SK-N-SH (cell line): ENCODE measurements around the gene LRATD1. TPM values are rescaled to one million over a fixed set of nuclear protein-coding genes. Genes with fewer than 3 reads are reported as not detected.

ENCODE experiments used
- CTCF ChIA-PET: fragments of 300-600, 350-600 bp; formaldehyde crosslinking; extraction: SDS; loops from one replicate; lab custom pipeline; 2021; lab: Yijun Ruan, JAX
- POLR2A ChIA-PET: fragments of 350-600 bp; sonication (Branson Sonifier 250); formaldehyde crosslinking; extraction: SDS; loops from one replicate; lab custom pipeline; 2020; ENCODE audit warnings: antibody characterized with exemption, inconsistent platforms; lab: Yijun Ruan, JAX
- DNase-seq: peaks from one replicate; pipeline ENCODE4 v3.0.0; 2012
- H2AFZ ChIP-seq: fragments of 200-600 bp; sonication (generic); 2 replicates; pipeline ENCODE4 v1.8.1; 2016; ENCODE audit warnings: antibody characterized with exemption, mild to moderate bottlenecking, low read depth
- H3F3A ChIP-seq: fragments of 200-600 bp; sonication (generic); replicated peaks from 2 replicates; pipeline ENCODE3; 2016; ENCODE audit warnings: antibody characterized with exemption, mild to moderate bottlenecking; ENCODE audit not compliant: insufficient read depth
- H3K27ac ChIP-seq, 2 experiments: fragments of 200-500 bp in 1 of 2; fragments of 200-600 bp in 1 of 2; sonication (Bioruptor generic) in 1 of 2; sonication (generic), shearing (Covaris generic) in 1 of 2; 2 replicates each; pipeline versions ENCODE4 v1.5.1 to v1.6.1; 2014 to 2016; ENCODE audit warnings: low read depth in 2 of 2, inconsistent platforms in 1 of 2, low read length in 1 of 2, mild to moderate bottlenecking in 1 of 2, mixed read lengths in 1 of 2
- H3K27me3 ChIP-seq: fragments of 200-600 bp; sonication (generic), shearing (Covaris generic); 2 replicates; pipeline ENCODE4 v1.6.1; 2016; ENCODE audit warnings: mixed run types; ENCODE audit not compliant: insufficient read depth
- H3K36me3 ChIP-seq, 2 experiments: fragments of 200-500 bp in 1 of 2; fragments of 200-600 bp in 1 of 2; sonication (Bioruptor generic) in 1 of 2; sonication (generic) in 1 of 2; replicated peaks in 1 of 2; 2 replicates each; pipeline versions ENCODE3 to v1.5.1; 2014 to 2016; ENCODE audit warnings: low read length in 1 of 2, mild to moderate bottlenecking in 1 of 2; ENCODE audit not compliant: insufficient read depth in 2 of 2, control insufficient read depth in 1 of 2
- H3K4me1 ChIP-seq, 2 experiments: fragments of 200-500 bp in 1 of 2; fragments of 200-600 bp in 1 of 2; sonication (Bioruptor generic) in 1 of 2; sonication (generic), shearing (Covaris generic) in 1 of 2; 2 replicates each; pipeline versions ENCODE4 v1.5.1 to v1.6.1; 2014 to 2016; ENCODE audit warnings: low read depth in 1 of 2, low read length in 1 of 2, mixed run types in 1 of 2; ENCODE audit not compliant: insufficient read depth in 2 of 2, control insufficient read depth in 1 of 2
- H3K4me2 ChIP-seq: fragments of 200-600 bp; sonication (generic), shearing (Covaris generic); 2 replicates; pipeline ENCODE4 v1.6.1; 2017; ENCODE audit warnings: mixed run types
- H3K4me3 ChIP-seq, 2 experiments: fragments of 200-500 bp in 1 of 2; fragments of 200-600 bp in 1 of 2; sonication (Bioruptor generic) in 1 of 2; sonication (generic), shearing (Covaris generic) in 1 of 2; 2 replicates each; pipeline versions ENCODE4 v1.5.1 to v1.8.1; 2014 to 2016; ENCODE audit warnings: low read depth in 2 of 2, inconsistent platforms in 1 of 2, low read length in 1 of 2, mild to moderate bottlenecking in 1 of 2, mixed read lengths in 1 of 2, moderate library complexity in 1 of 2
- H3K79me2 ChIP-seq: fragments of 200-600 bp; sonication (generic); 2 replicates; pipeline ENCODE4 v1.8.1; 2017; ENCODE audit warnings: mild to moderate bottlenecking; ENCODE audit not compliant: insufficient read depth
- H3K9ac ChIP-seq: fragments of 200-600 bp; sonication (generic); 2 replicates; pipeline ENCODE4 v1.6.1; 2017; ENCODE audit warnings: mixed run types
- H3K9me2 ChIP-seq: fragments of 200-600 bp; sonication (generic); 2 replicates; pipeline ENCODE4 v1.6.1; 2017; ENCODE audit warnings: mixed run types
- H3K9me3 ChIP-seq: fragments of 200-600 bp; sonication (generic); 2 replicates; pipeline ENCODE4 v1.6.1; 2017; ENCODE audit warnings: mixed run types, mild to moderate bottlenecking, moderate library complexity
- H4K20me1 ChIP-seq: fragments of 200-600 bp; sonication (generic); 2 replicates; pipeline ENCODE4 v1.6.1; 2017; ENCODE audit warnings: mild to moderate bottlenecking, mixed run types; ENCODE audit not compliant: insufficient read depth
- CHD2 ChIP-seq: fragments of 150-350 bp; IDR thresholded peaks from 2 replicates; pipeline ENCODE4 v1.6.1; 2018; ENCODE audit warnings: low read length; ENCODE audit not compliant: partially characterized antibody
- ELF1 ChIP-seq: IDR thresholded peaks from 2 replicates; pipeline ENCODE4 v1.4.0; 2012
- EZH2phosphoT487 ChIP-seq: fragments of 200-600 bp; sonication (generic); IDR thresholded peaks from 2 replicates; pipeline ENCODE4 v1.6.1; 2017; ENCODE audit warnings: low read depth, mixed run types, mild to moderate bottlenecking, antibody characterized with exemption, moderate library complexity, borderline replicate concordance
- FOXJ3 ChIP-seq: sonication (generic); formaldehyde crosslinking; IDR thresholded peaks from 2 replicates; pipeline ENCODE4 v1.5.1; 2020; ENCODE audit warnings: mild to moderate bottlenecking, missing genetic modification reagents
- GABPA ChIP-seq: IDR thresholded peaks from 2 replicates; pipeline ENCODE4 v1.4.0; 2012; ENCODE audit warnings: low read depth, mild to moderate bottlenecking
- JUND ChIP-seq: IDR thresholded peaks from 2 replicates; pipeline ENCODE4 v1.4.0; 2012
- MEF2A ChIP-seq: IDR thresholded peaks from 2 replicates; pipeline ENCODE4 v1.4.0; 2012; ENCODE audit warnings: low read depth, borderline replicate concordance
- MXI1 ChIP-seq: IDR thresholded peaks from 2 replicates; pipeline ENCODE4 v1.6.1; 2012; ENCODE audit warnings: mild to moderate bottlenecking, low read depth, low read length, improper control_type of control experiment
- NFIC ChIP-seq: IDR thresholded peaks from 2 replicates; pipeline ENCODE4 v1.4.0; 2012; ENCODE audit warnings: borderline replicate concordance
- POLR2AphosphoS5 ChIP-seq: IDR thresholded peaks from 2 replicates; pipeline ENCODE4 v1.6.1; 2012; ENCODE audit warnings: low read depth, low read length
- SIN3A ChIP-seq: IDR thresholded peaks from 2 replicates; pipeline ENCODE4 v1.6.1; 2012; ENCODE audit warnings: low read depth, mild to moderate bottlenecking, low read length, moderate library complexity, borderline replicate concordance
- SMC3 ChIP-seq: IDR thresholded peaks from 2 replicates; pipeline ENCODE4 v1.6.1; 2012; ENCODE audit warnings: low read depth, low read length, improper control_type of control experiment
- TAF1 ChIP-seq: IDR thresholded peaks from 2 replicates; pipeline ENCODE4 v1.6.1; 2012; ENCODE audit warnings: low read depth, mild to moderate bottlenecking, low read length, moderate library complexity, borderline replicate concordance
- TCF12 ChIP-seq: IDR thresholded peaks from 2 replicates; pipeline ENCODE4 v1.4.0; 2012
- TEAD4 ChIP-seq: IDR thresholded peaks from 2 replicates; pipeline ENCODE4 v1.4.0; 2012; ENCODE audit warnings: mild to moderate bottlenecking, borderline replicate concordance; ENCODE audit not compliant: insufficient read depth
- YY1 ChIP-seq: IDR thresholded peaks from 2 replicates; pipeline ENCODE4 v1.4.0; 2012; ENCODE audit warnings: low read depth, mild to moderate bottlenecking
- WGBS: methylation state at CpG from one replicate; pipeline ENCODE4 v1.1.6; 2017; ENCODE audit warnings: low lambda C conversion rate; 5-methylcytosine and 5-hydroxymethylcytosine counted together
- polyA plus RNA-seq, 3 experiments: library from polyadenylated mRNA; depleted of rRNA; stranded (reverse); fragments of >200 nt; gene quantifications; 2 replicates each; pipeline ENCODE4 v1.2.3, GENCODE V29; 2012
- TF ChIP-seq, protein P1 (sequence below): IDR thresholded peaks from 2 replicates; pipeline ENCODE4 v1.6.1; 2012; ENCODE audit warnings: mild to moderate bottlenecking, low read depth, low read length, moderate library complexity
- TF ChIP-seq, protein P2 (sequence below): IDR thresholded peaks from 2 replicates; pipeline ENCODE4 v1.4.0; 2012; ENCODE audit warnings: low read depth, borderline replicate concordance
- TF ChIP-seq, protein P3 (sequence below): fragments of 150-350 bp; IDR thresholded peaks from 2 replicates; pipeline ENCODE4 v1.6.1; 2016; ENCODE audit warnings: mild to moderate bottlenecking, low read depth, low read length
- TF ChIP-seq, protein P4 (sequence below): IDR thresholded peaks from 2 replicates; pipeline ENCODE4 v1.4.0; 2012; ENCODE audit warnings: low read depth, borderline replicate concordance

The LRATD1 gene
- polyA plus RNA-seq, 1 of the 3 experiments (the other 2 are of a cell fraction), result 0.84 TPM

DNA sequence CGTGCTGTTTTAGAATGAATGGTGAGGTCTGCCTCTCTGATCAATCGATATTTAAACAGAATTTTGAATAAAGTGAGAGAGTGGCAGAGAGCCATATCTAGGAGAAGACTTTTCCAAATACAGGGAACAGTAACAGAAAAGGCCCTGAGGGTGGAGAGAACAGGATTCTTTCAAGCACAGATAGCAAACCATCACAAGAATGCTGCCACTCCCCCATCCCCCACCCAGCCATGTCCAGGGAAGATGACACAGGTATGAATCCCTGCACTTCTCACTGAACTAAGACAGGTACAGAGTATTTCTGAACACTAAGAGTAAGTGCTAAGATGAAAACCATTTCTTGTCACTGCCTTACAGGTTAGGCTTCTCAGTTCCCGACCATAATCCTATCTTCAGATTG lies 23.6 kb downstream of the LRATD1 start:
- no peaks in the 10 kb centered on the region for H4K20me1 ChIP-seq
- peaks cover 0 to 3% of the 10 kb centered on the region in 2 experiments; a peak in 2 of 4 replicates for H3K4me1 ChIP-seq
- H3K9ac ChIP-seq, result no peak overlapping the region
- H3K79me2 ChIP-seq, result no peaks in the 10 kb centered on the region
- CTCF ChIA-PET, result interaction anchor here (1.3 kb wide), 1 partner anchor 22 kb away, joined by 3 read pairs; no protein-coding TSS in a partner anchor
- no peak overlapping the region for H2AFZ ChIP-seq
- H3K27me3 ChIP-seq, result no peaks in the 10 kb centered on the region
- DNase-seq, result no peak
- no peaks in the 10 kb centered on the region for H3K9me2 ChIP-seq
- H3K4me2 ChIP-seq, result no peak overlapping the region
- 25% methylated on average over 3 of the region's 3 CpGs for WGBS
- POLR2A ChIA-PET, result no interaction called here
- H3K36me3 ChIP-seq, result no peaks in the 10 kb centered on the region
- H3K9me3 ChIP-seq, result no peaks in the 10 kb centered on the region
- TF ChIP-seq GABPA (no peak), NFIC (no peak), MXI1 (no peak), MEF2A (no peak), EZH2phosphoT487 (no peak), ELF1 (no peak), POLR2AphosphoS5 (no peak), SIN3A (no peak), CHD2 (no peak), YY1 (no peak), FOXJ3 (CRISPR knock-in tag) (no peak), TCF12 (no peak), TEAD4 (no peak), TAF1 (no peak), JUND (no peak), SMC3 (no peak)
- TF ChIP-seq, protein P1, sequence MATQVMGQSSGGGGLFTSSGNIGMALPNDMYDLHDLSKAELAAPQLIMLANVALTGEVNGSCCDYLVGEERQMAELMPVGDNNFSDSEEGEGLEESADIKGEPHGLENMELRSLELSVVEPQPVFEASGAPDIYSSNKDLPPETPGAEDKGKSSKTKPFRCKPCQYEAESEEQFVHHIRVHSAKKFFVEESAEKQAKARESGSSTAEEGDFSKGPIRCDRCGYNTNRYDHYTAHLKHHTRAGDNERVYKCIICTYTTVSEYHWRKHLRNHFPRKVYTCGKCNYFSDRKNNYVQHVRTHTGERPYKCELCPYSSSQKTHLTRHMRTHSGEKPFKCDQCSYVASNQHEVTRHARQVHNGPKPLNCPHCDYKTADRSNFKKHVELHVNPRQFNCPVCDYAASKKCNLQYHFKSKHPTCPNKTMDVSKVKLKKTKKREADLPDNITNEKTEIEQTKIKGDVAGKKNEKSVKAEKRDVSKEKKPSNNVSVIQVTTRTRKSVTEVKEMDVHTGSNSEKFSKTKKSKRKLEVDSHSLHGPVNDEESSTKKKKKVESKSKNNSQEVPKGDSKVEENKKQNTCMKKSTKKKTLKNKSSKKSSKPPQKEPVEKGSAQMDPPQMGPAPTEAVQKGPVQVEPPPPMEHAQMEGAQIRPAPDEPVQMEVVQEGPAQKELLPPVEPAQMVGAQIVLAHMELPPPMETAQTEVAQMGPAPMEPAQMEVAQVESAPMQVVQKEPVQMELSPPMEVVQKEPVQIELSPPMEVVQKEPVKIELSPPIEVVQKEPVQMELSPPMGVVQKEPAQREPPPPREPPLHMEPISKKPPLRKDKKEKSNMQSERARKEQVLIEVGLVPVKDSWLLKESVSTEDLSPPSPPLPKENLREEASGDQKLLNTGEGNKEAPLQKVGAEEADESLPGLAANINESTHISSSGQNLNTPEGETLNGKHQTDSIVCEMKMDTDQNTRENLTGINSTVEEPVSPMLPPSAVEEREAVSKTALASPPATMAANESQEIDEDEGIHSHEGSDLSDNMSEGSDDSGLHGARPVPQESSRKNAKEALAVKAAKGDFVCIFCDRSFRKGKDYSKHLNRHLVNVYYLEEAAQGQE, result no peak
- TF ChIP-seq, protein P2, sequence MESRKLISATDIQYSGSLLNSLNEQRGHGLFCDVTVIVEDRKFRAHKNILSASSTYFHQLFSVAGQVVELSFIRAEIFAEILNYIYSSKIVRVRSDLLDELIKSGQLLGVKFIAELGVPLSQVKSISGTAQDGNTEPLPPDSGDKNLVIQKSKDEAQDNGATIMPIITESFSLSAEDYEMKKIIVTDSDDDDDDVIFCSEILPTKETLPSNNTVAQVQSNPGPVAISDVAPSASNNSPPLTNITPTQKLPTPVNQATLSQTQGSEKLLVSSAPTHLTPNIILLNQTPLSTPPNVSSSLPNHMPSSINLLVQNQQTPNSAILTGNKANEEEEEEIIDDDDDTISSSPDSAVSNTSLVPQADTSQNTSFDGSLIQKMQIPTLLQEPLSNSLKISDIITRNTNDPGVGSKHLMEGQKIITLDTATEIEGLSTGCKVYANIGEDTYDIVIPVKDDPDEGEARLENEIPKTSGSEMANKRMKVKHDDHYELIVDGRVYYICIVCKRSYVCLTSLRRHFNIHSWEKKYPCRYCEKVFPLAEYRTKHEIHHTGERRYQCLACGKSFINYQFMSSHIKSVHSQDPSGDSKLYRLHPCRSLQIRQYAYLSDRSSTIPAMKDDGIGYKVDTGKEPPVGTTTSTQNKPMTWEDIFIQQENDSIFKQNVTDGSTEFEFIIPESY, result no peak
- TF ChIP-seq, protein P3, sequence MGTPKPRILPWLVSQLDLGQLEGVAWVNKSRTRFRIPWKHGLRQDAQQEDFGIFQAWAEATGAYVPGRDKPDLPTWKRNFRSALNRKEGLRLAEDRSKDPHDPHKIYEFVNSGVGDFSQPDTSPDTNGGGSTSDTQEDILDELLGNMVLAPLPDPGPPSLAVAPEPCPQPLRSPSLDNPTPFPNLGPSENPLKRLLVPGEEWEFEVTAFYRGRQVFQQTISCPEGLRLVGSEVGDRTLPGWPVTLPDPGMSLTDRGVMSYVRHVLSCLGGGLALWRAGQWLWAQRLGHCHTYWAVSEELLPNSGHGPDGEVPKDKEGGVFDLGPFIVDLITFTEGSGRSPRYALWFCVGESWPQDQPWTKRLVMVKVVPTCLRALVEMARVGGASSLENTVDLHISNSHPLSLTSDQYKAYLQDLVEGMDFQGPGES, result no peak
- TF ChIP-seq, protein P4, sequence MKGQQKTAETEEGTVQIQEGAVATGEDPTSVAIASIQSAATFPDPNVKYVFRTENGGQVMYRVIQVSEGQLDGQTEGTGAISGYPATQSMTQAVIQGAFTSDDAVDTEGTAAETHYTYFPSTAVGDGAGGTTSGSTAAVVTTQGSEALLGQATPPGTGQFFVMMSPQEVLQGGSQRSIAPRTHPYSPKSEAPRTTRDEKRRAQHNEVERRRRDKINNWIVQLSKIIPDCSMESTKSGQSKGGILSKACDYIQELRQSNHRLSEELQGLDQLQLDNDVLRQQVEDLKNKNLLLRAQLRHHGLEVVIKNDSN, result no peak
- no peak overlapping the region for H3K4me3 ChIP-seq
- no peaks in the 10 kb centered on the region for H3F3A ChIP-seq
- no peak overlapping the region for H3K27ac ChIP-seq
